ENCODE measurements around the gene LACTBL1.

The LACTBL1 gene

GRCh38 chr1:22955146-22955545 lies 17.5 kb downstream of the LACTBL1 start:
- TF ChIP-seq GATA2 (IDR thresholded peaks at IDR 0.05; ENCODE audit: low read depth, low read length), result no peak
- TF ChIP-seq GATA3 (IDR thresholded peaks at IDR 0.05; ENCODE audit: low read depth, low read length), result no peak

- no peak for TF ChIP-seq GATA2 (IDR thresholded peaks at IDR 0.05; ENCODE audit: low read depth, low read length)
- no peak for TF ChIP-seq GATA3 (IDR thresholded peaks at IDR 0.05; ENCODE audit: low read depth, low read length)
Observed at GRCh38 chr1:22953740-22954141, 18.9 kb downstream of the LACTBL1 start.

GRCh38 chr1:22953057-22953739 lies 19.5 kb downstream of the LACTBL1 start:
- TF ChIP-seq GATA3 (IDR thresholded peaks at IDR 0.05; ENCODE audit: low read depth, low read length), result no peak

GRCh38 chr1:22952694-22953056 lies 20.0 kb downstream of the LACTBL1 start:
- TF ChIP-seq GATA3 (IDR thresholded peaks at IDR 0.05; ENCODE audit: low read depth, low read length) (no peak), GATA2 (IDR thresholded peaks at IDR 0.05; ENCODE audit: low read depth, low read length) (no peak)

- TF ChIP-seq GATA2 (IDR thresholded peaks at IDR 0.05; ENCODE audit: low read depth, low read length) (no peak), GATA3 (IDR thresholded peaks at IDR 0.05; ENCODE audit: low read depth, low read length) (no peak)
Observed at GRCh38 chr1:22951796-22952195, 20.9 kb downstream of the LACTBL1 start.

- TF ChIP-seq GATA2 (IDR thresholded peaks at IDR 0.05; ENCODE audit: low read depth, low read length) (no peak), GATA3 (IDR thresholded peaks at IDR 0.05; ENCODE audit: low read depth, low read length) (no peak)
Observed at GRCh38 chr1:22949822-22950331, 22.8 kb downstream of the LACTBL1 start.

- TF ChIP-seq GATA3 (IDR thresholded peaks at IDR 0.05; ENCODE audit: low read depth, low read length) (no peak), GATA2 (IDR thresholded peaks at IDR 0.05; ENCODE audit: low read depth, low read length) (no peak)
Observed at GRCh38 chr1:22944346-22945055, 28.2 kb downstream of the LACTBL1 start.

- TF ChIP-seq GATA2 (IDR thresholded peaks at IDR 0.05; ENCODE audit: low read depth, low read length) (no peak), GATA3 (IDR thresholded peaks at IDR 0.05; ENCODE audit: low read depth, low read length) (no peak)
Observed at GRCh38 chr1:22941257-22941656, 31.4 kb downstream of the LACTBL1 start.

- no peak for TF ChIP-seq GATA3 (IDR thresholded peaks at IDR 0.05; ENCODE audit: low read depth, low read length)
Observed at GRCh38 chr1:22936681-22937080, 36.0 kb downstream of the LACTBL1 start.

GRCh38 chr1:22935433-22935832 lies 37.2 kb downstream of the LACTBL1 start:
- TF ChIP-seq GATA3 (IDR thresholded peaks at IDR 0.05; ENCODE audit: low read depth, low read length) (no peak), GATA2 (IDR thresholded peaks at IDR 0.05; ENCODE audit: low read depth, low read length) (no peak)

GRCh38 chr1:22932803-22933470 lies 39.7 kb downstream of the LACTBL1 start:
- no peak for TF ChIP-seq GATA2 (IDR thresholded peaks at IDR 0.05; ENCODE audit: low read depth, low read length)
- TF ChIP-seq GATA3 (IDR thresholded peaks at IDR 0.05; ENCODE audit: low read depth, low read length), result no peak

- TF ChIP-seq GATA2 (IDR thresholded peaks at IDR 0.05; ENCODE audit: low read depth, low read length) (no peak), GATA3 (IDR thresholded peaks at IDR 0.05; ENCODE audit: low read depth, low read length) (no peak)
Observed at GRCh38 chr1:22930240-22930912, 42.3 kb downstream of the LACTBL1 start.

- TF ChIP-seq GATA3 (IDR thresholded peaks at IDR 0.05; ENCODE audit: low read depth, low read length), result no peak
- TF ChIP-seq GATA2 (IDR thresholded peaks at IDR 0.05; ENCODE audit: low read depth, low read length), result no peak
Observed at GRCh38 chr1:22925111-22925510, 47.6 kb downstream of the LACTBL1 start.

- TF ChIP-seq GATA2 (IDR thresholded peaks at IDR 0.05; ENCODE audit: low read depth, low read length) (no peak), GATA3 (IDR thresholded peaks at IDR 0.05; ENCODE audit: low read depth, low read length) (no peak)
Observed at GRCh38 chr1:22922640-22923039, 50.0 kb downstream of the LACTBL1 start.
